D721Med (cell line): ENCODE data around the gene SYT3.

Experiments used
- DNase-seq: peaks from one replicate; pipeline ENCODE4 v3.0.0; 2011; ENCODE audit warnings: low spot score; ENCODE audit not compliant: insufficient read length
- FAIRE-seq: peaks from 2 replicates; lab custom pipeline; 2011; peaks lifted over from hg19 to GRCh38; lab: Jason Lieb, UNC
- TF ChIP-seq, protein P1 (sequence below): IDR thresholded peaks from 2 replicates; pipeline ENCODE4 v1.5.1; 2012; ENCODE audit warnings: mild to moderate bottlenecking, control low read depth; ENCODE audit not compliant: insufficient read depth; ENCODE audit errors: missing control alignments

SYT3 gene

GRCh38 chr19:50677636-50678035, 38.0 kb upstream of the SYT3 start:
- TF ChIP-seq, protein P1, sequence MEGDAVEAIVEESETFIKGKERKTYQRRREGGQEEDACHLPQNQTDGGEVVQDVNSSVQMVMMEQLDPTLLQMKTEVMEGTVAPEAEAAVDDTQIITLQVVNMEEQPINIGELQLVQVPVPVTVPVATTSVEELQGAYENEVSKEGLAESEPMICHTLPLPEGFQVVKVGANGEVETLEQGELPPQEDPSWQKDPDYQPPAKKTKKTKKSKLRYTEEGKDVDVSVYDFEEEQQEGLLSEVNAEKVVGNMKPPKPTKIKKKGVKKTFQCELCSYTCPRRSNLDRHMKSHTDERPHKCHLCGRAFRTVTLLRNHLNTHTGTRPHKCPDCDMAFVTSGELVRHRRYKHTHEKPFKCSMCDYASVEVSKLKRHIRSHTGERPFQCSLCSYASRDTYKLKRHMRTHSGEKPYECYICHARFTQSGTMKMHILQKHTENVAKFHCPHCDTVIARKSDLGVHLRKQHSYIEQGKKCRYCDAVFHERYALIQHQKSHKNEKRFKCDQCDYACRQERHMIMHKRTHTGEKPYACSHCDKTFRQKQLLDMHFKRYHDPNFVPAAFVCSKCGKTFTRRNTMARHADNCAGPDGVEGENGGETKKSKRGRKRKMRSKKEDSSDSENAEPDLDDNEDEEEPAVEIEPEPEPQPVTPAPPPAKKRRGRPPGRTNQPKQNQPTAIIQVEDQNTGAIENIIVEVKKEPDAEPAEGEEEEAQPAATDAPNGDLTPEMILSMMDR = no peak
- FAIRE-seq = no peak
- no peak for DNase-seq

GRCh38 chr19:50676625-50677197, 37.0 kb upstream of the SYT3 start:
- TF ChIP-seq, protein P1 = no peak
- DNase-seq (no peak), FAIRE-seq (no peak)

DNA sequence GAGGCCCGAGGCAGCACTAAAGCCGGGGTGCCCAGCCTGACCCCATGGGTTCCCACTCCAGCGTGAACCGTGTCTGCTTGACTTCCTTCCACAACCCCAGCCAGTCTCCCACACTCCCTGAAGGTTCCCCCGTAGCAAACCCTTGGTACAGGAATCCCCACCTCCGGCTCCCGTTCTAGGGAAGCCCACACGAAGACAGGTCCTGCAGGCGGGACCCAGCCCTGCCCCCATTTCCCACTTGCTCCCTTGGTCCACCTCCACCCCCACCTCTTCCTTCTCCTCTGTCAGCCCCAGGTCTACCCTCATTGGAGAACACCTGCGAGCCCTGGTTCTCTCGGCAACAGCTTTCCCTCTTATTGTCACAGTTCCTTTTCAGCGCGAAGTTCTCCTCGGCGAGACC, 33.4 kb upstream of the SYT3 start:
- TF ChIP-seq, protein P1 = no peak
- no peak for FAIRE-seq
- no peak for DNase-seq

- no peak for DNase-seq
- TF ChIP-seq, protein P1 = no peak
- no peak for FAIRE-seq
These were observed 30.4 kb upstream of the SYT3 start for GRCh38 chr19:50670102-50670380.

GRCh38 chr19:50669302-50670101, 29.8 kb upstream of the SYT3 start:
- no peak for FAIRE-seq
- TF ChIP-seq, protein P1 = peak; percentile 59

GRCh38 chr19:50668879-50669278, 29.2 kb upstream of the SYT3 start:
- DNase-seq (no peak), FAIRE-seq (no peak)
- TF ChIP-seq, protein P1 = no peak

More at GRCh38 chr19:50669302-50670101, 29.8 kb upstream of the SYT3 start:
- DNase-seq = peak; percentile 71

GRCh38 chr19:50668416-50668815, 28.7 kb upstream of the SYT3 start:
- TF ChIP-seq, protein P1 = no peak
- DNase-seq (no peak), FAIRE-seq (no peak)
